Fibroblast of upper back skin (primary cell): ENCODE measurements around the gene SERPINB7.
A peak's percentile ranks its signal among the peaks of the same experiment; 100 is the strongest.
"Not testable (repeated sequence)": the region's sequence is repeated elsewhere in the genome, so short reads cannot be mapped to it uniquely, and the experiment has no call there.

Experiments used
- DNase-seq: peaks from one replicate; pipeline ENCODE4 v3.0.0-alpha.2; 2013

The SERPINB7 gene, protein sequence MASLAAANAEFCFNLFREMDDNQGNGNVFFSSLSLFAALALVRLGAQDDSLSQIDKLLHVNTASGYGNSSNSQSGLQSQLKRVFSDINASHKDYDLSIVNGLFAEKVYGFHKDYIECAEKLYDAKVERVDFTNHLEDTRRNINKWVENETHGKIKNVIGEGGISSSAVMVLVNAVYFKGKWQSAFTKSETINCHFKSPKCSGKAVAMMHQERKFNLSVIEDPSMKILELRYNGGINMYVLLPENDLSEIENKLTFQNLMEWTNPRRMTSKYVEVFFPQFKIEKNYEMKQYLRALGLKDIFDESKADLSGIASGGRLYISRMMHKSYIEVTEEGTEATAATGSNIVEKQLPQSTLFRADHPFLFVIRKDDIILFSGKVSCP

DNA sequence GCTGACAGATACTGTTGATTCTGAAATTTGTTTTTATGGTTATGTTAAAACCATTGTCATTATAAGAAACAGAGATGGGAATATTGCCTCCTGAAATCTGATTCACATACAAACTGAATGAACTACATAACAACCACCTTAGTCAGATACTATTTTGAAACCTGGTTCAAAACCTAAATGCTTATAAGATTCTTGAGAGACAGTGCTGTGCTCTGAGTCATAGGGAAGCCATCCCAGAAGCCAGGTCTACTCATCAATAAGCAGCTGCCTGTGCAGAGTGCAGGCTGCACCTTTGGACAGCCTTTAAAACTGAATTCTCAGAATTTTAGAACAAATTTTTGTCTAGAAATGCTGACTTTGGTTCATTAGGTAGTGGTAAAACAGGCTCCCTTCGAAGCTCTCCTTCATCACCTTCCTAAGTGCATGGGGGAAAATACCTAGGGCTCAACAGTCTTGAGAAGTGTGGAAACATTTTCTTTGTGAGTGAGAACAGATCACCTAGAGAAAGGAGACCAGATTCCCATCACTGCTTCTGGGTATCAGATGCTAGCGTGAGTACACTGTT is at the start of gene SERPINB7:
Gene SERPINB7, plus strand, starts transcription at position 253 of the 565 bp plus-strand sequence. CDS start 6,955 bp downstream, outside the sequence.
- peak; percentile 95 for DNase-seq

DNA sequence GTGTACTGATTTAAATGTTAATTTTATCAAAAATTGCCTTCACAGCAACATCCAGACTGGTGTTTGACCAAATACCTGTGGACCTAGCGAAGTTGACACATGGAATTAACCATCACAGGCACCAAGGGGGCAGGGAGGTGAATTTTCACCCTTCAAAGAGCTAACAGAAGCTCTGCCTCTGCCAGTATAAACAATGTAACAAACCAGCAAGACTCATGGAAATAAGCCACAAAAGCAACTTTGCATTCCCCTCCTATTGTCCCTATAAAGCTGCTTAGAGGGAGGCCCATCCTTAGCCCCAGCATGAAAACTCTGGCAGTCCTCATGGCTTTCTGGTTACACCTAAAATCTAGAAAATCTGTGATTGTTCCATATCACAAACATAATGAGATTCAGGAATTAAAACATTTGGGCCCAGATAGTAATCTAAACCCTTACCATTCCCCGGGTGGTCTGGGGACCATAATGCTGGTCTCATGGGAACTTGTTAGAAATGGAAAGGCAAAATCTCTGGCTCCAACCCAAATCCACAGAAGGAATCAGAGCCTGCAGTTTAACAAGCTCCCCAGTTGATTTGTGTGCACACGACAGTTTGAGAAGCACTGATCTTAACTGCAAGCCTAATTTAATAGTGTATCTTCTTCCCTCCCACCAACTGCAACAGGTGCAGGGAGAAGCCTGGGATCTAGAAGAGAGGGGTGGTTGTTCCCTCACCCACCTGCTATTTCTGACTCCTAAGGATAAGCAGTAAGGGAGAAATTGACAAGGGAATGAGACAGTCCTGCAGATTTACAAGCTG is 49.3 kb upstream of the SERPINB7 start:
- DNase-seq, result peak; percentile 40

DNA sequence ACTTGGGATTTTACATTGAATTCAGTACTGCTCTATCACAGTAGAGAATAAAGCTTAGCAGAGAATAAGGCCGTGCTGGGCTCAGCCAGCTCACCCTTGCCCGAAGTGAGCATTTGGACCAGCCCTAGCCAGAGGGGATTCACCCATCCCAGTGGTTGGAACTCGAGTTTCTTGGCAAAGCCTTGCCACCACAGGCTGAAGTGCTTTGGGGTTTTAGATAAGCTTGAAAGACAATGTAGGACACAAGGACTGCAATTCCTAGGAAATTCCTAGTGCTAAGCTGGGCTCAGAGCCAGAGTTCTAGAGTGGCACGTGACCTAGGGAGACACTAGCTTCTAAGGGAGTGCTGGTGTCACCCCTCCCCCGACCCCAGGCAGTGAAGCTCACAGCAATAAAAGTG is 44.4 kb upstream of the SERPINB7 start:
- DNase-seq, result no peak

DNA sequence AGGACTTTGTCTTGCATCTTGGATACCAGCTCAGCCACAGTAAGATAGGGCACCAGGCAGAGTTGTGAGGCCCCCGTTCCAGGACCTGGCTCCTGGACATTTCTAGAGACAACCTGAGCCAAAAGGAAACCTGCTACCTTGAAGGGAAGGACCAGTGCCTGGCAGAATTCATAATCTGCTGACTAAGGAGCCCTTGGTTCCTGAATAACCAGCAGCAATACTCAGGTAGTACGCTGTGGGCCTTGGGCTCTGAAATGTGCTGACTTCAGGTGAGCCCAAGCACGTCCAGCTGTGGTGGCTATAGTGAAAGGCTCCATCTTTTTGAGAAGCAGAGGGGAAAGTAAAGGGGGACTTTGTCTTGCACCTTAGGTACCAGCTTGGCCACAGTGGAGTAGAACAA is 44.0 kb upstream of the SERPINB7 start:
- DNase-seq, result no peak

DNA sequence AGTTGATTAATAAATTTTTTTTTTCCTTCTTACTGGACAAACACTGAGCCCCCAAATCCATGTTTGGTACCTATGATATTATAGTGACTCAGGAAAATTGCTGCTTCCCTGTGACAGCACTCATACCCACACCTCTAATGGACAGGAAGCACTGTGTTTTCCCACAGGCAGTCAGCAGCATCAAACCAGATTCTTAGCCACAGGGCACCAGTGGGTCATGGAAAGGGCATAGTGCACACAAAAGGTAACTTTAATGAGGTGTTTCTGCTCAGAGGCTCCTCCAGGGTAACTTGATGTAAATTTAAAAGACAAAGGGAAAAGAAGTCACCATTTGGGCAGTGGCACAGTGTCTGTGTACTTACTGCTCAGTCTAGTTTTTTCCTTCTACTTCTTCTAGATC is 38.3 kb upstream of the SERPINB7 start:
- no peak for DNase-seq

DNA sequence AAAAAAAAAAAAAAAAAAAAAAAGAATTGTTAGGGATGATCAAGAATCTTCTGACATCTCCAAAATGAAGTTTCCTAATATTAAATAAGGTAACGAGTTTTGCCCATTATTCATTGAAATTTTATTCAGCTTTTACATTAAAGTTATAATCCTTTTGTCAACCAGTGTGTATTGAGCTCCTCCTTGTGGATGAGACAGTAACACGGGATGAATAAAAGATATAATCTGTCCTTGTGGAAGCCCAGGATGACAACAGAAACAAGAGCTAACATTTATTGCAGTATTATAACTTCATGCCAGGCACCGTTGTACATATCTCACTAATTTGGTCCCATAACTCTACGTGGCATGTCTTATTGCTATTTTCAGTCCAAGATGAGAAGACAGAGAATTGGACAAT is 33.4 kb upstream of the SERPINB7 start:
- peak; percentile 57 for DNase-seq

DNA sequence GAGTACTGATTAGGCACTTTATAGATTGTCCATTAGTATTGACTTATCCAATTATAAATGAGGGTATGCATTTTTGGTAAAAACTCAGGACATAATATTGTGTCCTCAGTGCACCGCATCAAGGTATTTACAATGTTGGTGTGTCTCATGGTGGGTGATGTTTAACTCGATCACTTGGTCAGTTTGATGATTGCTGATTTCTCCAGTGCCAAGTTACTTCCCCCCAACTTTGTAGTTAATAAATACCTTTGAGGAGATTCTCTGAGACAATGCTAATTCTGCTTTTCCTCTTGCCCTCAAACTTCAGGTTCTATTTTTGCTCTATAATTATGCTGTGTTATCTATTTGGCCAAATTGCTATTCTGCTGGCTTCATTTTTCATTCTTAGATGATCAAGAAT is 28.2 kb upstream of the SERPINB7 start:
- DNase-seq, result no peak

DNA sequence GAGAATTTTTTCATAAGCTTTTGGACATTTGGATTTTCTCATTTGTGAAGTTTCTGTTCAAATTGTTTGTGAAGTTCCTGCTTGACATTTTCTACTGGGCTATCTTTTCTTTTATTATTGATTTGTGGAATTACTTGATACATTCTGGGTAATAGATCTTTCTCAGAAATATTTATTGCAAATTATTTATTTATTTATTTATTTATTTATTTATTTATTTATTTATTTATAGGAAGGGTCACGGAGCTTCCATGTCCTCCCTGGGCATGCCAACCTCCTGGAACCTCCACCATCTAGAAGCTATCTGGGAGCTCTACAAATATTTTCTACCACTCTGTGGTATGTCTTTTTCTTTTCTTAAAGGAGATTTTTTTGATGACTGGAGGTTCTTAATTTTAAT is 25.7 kb upstream of the SERPINB7 start:
- DNase-seq, result no peak

DNA sequence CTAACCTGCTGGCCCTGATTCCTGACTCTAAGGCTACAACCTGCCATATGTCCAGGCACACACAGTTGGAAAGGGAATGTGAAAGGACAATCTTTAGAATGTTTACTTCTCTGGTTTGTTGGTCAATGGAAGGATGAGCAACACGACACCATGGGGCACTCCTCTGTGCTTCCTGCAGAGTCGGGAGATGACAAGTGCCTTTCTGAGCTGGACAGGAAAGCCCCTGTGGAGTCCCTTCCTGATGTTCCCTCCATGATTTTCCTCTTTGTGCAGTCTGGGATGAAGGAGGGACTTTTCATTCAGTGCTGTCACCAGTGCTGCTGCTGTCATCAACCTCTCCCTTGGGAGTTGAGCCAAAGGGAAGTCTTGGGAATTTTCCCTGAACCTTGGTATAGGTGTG is 22.6 kb upstream of the SERPINB7 start:
- no peak for DNase-seq

DNA sequence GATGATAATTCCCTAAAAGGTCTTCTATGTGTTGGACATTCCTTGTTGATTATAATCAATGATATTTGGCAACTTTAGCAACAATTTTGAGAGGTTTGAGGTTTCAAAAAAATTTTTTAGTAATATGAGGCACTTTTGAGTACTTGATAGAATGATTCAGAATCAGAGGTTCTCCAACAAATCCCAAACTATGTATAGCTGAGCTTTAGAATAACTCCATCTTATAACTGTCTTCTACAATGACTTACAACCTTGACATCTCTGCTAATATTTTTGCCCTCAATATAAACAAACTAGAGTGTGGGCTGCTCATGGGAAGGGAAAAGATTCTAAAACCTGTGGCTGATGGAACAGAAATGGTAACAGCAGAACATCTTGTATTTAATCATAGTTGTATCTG is 21.5 kb upstream of the SERPINB7 start:
- peak; percentile 61 for DNase-seq

DNA sequence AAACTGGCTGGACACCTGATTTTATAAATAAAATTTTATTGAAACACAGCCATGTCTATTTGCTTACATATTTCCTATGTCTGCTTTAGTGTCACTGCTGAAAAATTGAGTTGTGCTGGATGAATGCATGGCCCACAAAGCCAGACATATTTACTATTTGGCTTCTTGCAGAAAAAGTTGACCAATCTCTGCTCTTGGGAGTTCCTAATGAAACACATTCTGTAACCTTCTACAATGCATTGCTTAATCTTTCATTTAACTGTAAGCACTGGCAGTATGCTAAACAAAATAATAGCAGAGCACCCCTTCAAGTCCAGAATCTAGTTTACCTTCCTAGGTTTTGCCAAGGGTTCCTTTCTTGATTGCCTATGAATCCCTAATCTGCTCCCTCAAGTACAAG is 17.7 kb upstream of the SERPINB7 start:
- no peak for DNase-seq

DNA sequence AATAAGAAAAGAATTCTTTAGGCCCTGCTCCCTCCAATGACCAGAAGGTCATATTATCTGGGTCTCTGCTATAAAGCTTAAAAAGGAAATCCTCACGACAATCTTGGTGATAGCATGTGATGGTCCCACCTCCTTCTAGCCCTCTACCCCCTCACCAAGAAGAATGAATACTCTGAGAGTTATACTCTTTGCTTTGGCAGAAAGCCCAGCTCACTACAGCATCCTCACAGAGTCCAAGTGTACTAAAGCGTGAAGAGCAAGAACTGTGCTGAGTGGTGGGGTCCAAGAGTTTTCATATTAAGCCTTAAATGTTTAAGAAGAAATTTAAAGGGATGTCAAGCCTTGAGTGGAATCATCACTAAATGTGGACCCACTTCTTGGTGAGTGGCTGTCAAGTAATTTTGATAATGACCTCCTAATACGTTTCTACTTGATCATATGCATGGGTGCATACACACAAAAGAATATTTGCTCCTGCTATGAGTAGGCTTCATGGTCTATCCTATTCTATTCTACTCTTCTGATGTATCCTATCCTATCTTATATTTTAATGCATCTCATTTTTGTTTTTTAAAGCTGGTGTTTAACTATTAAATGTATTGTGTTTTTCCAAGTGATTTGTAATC is 16.5 kb upstream of the SERPINB7 start:
- no peak for DNase-seq

DNA sequence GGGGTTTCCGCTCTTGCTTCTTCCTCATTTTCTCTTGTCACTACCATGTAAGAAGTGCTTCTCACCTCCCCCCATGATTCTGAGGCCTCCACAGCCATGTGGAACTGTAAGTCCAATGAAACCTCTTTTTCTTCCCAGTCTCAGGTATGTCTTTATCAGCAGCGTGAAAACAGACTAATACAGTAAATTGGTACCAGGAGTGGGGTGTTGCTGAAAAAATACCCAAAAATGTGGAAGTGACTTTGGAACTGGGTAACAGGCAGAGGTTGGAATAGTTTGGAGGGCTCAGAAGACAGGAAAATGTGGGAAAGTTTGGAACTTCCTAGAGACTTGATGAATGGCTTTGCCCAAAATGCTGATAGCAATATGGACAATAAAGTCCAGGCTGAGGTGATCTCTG is 15.4 kb upstream of the SERPINB7 start:
- DNase-seq, result not testable (repeated sequence)

DNA sequence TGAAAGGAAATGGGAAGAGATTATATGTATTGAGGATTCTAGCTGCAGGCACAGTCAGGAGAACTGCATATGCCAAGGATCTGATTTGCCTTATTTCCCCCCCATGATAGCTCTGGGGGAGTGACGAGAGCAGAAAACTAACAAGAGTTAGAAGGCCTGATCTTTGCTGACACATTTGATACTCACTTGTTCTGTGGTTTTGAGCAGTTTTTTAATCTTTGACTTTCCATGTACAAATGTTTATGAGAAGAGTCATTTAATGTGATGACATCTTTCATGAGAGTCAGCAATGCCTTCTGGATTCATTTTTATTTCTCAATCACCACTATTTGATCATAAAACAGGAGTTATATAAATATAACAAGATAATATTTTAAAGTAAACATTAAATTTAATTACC is 12.7 kb upstream of the SERPINB7 start:
- peak; percentile 87 for DNase-seq

DNA sequence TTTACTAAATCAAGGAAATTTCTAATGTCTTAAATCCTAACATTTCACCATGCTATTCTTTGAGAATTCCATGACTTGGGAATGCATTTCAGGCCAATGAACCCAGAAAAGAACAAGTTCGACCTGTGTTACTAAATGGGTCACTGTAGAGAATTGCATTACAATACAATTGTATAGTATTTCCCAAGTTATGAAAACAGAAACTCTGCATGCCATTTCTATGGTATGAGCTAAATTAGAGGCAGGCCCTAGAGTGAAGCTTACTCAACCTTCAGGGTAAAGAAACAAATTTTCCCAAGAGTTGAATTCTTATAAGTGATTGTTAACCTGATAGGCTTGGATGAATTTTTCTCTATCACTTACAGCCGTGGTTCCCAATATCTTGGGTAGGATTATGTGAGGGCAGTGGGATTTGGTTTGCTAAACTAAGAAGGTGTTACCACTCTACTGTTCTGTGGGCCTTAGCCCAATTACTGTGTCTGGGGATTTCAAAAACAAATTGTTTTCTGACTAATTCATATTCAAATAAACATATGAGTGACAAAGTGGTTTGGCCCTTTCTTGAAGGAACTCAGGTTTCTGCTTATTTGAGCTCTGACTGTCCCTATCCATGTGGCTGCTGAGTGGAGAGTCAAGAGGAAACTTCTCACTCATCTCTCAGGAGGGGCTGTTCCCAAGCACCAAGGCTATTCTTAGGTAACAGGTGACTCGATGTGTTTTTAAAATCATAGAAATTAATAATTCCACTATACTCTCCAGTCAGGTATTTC is 11.2 kb upstream of the SERPINB7 start:
- peak; percentile 41 for DNase-seq

DNA sequence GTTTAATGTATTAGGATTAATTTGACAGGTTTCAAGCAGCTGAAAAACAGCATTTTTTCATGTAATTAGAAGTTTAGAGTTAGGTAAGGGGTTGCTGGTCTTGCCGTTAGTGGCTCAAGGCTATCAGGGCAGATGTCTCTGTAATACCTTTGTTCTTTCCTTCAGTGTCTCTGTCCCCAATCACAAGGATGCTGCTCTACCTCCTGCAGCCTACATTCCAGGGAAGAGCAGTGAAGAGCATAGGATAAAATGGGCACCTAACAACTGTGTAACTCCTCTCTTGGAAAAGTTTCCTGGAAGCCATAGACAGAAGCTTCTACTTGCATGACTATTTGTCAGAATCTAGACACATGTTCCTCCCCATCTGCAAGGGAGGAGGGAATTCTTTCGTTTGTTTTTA is 9.4 kb upstream of the SERPINB7 start:
- no peak for DNase-seq

DNA sequence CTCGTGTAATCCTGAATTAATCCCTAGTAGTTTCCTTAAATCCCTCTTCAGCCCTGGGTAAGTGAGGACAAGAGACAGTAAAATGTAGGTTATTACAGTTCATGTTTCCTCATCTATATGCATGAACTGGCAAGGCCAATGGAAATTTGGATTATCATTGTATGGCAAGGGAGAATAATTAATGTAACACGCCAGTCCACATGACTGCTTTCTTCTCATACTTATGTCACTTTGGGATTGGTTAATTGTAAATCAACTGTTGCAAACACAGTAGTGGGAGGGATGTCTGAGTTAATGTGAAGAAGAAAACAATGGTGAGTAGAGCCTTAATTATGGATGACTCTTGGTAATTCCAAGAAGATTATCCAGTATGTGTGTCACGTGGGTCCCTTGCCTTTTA is 1.7 kb upstream of the SERPINB7 start:
- DNase-seq, result no peak

DNA sequence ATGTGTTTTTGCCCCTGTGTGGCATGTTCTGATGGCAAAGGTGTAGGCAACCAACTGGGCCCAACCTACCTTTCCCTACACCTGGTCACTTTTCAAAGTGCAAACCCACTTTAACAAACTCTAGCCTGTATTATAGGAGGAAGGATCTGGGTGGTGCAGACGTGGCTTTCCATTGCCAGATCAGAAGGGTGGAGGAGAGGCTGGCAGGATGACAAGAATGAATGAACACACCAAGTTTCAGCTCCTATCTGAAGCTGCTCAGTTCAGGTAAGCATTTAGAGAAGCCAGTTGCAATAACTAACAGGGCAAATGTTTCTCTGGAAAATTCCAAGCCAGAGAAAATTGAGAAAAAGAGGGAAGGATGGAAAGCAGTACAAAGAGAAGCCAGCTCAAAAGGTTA is 707 bp upstream of the SERPINB7 start:
- no peak for DNase-seq

DNA sequence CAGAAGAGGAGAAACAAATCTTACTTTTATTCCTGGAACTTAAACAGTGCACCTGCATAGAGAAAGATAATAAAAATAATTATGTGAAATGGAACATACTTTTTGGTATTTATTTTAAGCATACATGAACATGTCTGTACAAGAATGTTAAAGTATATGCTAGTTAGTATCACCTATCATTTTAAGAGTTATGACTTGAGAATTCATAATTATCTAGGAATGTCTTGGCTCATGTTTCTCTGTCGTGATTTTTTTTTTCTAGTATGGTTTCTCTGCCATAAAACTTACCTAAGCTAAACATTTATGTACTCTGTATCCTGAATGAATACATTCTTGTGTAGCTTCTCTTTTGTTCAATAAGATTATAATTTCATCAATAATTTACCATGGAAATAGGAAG is 4.2 kb downstream of the SERPINB7 start:
- DNase-seq, result peak; percentile 19

DNA sequence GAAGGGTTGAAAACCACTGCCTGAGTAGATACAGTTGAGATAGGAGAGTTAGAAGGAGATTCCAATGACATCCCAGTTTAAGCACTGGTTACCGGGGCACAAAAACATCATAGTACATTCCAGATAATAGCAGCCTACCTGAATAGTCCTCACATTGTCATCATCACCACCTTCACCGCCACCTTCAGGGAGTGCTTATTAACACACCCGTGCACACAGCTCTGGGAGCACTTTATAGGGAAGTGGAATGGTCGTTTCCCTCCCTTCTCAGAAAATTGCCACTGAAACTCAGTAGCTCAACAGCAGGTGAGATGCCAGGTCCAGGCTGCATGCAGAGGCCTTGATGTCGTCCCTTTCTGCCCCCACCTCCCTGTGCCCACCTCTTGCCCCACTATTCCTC is 8.2 kb downstream of the SERPINB7 start:
- no peak for DNase-seq

DNA sequence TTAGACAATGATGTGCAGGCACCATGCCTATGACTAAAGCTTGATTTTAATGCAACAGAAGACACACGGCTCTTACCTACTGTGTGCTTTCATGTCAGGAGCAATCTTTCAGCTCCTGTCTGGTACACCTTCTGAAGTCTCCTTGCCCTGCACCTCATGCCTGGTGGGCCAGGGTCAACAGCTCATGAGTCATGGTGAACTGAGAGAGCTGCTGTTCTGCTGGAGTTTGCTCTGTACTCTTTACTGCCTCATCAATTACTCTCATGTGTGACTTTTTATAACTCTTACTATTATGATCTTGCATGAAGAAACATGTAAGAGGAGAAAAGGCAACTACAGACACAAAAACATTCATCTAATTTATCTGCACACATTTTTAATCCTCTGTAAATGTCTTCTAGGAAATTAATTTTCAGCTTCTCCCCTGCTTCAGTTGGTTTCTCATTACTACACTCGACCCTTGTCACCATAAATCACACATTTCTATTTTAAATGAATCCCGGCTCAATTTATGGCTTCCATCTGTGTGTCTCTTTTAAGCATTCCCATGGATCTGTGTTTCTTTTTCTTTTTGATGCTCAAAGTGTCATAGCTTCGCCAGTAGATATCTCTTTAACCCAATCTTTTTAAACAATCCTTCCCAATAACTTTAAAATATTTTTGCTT is 9.7 kb downstream of the SERPINB7 start:
- DNase-seq, result peak; percentile 42

DNA sequence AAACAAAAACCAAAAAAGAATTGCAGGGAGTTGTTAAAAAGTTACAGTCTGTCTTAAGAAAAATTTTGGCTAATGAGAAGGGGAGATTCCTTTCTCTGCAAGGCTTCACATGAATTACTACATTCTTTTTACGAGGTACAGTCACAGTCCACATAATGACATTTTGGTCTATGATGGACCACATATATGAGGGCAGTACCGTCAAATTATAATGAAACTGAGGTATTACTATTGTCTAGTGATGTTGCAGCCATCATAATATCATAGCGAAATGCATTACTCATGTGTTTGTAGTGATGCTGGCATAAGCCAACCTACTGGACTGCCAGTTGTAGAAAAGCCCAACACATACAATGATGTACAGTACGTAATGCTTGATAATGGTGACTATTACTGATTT is 12.5 kb downstream of the SERPINB7 start:
- no peak for DNase-seq
